HG03521 (cell line): Measurements from ENCODE around the gene GNGT1.
A peak's percentile ranks its signal among the peaks of the same experiment; 100 is the strongest.
"Not testable (repeated sequence)": the region's sequence is repeated elsewhere in the genome, so short reads cannot be mapped to it uniquely, and the experiment has no call there.

ENCODE experiments used
- ATAC-seq: cut with Tn5 transposase; IDR thresholded peaks from one replicate; pipeline ENCODE4 v1.9.1; 2021; ENCODE audit warnings: mild to moderate bottlenecking, moderate library complexity; ENCODE audit not compliant: unreplicated experiment

GNGT1 gene

DNA sequence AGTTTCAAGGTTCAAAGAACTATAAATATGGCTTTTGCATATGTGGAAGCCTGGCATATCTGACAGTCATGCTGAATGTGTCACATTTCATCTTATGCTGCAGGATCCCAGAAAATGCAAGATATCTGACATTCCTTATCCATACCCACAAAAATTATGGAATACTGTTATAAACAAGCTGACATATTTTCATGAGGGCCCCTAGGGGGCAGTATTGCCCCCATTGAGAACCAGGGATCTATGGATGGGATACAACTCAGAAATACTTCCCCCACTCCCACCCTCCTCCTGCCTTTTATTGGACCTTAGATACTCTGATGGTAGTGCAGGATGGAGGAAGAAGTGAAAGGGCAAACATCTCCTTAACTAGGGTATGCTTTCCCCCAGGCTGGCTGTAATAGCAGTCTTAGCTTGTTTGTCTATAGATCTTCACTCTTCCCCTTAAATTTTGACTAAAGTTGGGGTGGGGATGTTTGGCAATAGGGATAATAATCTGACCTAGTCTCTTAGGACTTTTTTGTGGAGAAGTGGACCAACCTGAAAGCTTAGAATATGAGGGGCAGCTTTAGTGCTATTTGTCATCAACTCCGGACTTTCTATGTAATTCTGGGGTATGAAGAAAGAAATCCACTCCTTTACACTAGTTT lies 3.5 kb upstream of the GNGT1 start:
- ATAC-seq = no peak

- ATAC-seq = no peak
These were observed 4.0 kb downstream of the GNGT1 start for GRCh38 chr7:93910076-93910994.

GRCh38 chr7:93911242-93911641 lies 4.9 kb downstream of the GNGT1 start:
- ATAC-seq = not testable (repeated sequence)

DNA sequence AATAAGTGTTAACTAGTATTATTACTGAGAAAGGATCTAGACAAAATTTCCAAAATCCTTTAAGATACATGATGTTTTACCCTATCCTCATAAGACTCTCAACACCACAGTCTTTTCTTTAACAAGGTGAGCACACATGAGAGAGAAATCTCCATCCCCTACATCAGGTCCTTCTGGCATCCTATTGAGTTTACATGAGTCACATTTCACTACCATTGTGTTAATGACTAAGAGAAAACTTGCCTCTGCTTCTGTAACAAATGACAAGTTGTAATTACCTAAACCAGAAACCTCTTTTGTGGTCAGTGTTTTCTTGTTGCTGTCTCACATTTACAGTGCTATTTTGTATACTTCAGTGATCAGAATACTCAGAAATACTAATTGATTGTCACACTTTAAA lies 5.3 kb downstream of the GNGT1 start:
- ATAC-seq = not testable (repeated sequence)

DNA sequence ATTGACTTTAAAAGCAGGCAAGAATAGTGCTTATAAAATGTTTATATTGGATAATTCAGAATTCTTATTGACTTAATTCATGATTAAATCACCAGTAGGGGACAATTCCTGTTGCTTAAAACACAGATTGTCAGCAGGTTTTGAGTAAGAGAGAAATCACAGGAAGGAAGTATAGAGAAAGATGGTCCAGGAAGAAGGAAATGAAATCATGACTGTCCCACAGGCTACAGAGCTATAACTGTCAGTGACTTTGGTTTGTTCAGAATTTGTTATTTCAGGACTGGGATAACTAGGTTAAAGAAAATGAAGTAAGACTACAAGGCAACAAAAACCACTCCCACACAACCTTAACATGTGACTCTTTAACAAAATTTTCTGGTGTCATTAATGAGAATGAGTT lies 6.8 kb downstream of the GNGT1 start:
- no peak for ATAC-seq

GRCh38 chr7:93914581-93915066 lies 8.3 kb downstream of the GNGT1 start:
- ATAC-seq = no peak

DNA sequence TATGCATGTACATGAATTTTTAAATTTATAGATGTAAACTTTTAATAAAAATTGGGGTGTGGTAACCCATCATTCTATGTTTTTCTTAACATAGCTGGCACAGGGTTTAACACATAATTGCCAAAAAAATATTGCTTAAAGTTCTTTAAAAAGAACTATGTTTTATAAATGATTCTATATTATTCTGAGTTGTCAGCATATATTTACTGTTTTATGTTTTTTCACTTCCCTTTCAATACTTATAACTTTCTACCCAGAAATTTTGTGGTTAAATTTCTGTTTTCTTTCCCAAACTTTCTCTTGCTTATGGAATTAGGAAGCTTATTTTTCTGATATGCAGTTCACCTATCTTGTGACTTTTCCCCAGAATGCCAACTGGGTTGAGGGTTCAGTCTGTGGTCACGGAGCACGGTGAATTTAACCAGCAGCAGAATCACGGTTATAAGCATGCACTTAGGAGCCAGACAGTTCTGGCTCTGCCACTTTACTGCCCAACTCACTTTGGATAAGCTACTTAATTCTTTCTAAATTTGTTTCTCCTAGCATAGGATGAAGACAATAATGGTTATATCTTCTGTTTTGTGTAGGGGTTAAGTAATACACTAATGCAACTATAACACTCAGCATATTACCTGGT lies 9.0 kb downstream of the GNGT1 start:
- ATAC-seq = not testable (repeated sequence)

DNA sequence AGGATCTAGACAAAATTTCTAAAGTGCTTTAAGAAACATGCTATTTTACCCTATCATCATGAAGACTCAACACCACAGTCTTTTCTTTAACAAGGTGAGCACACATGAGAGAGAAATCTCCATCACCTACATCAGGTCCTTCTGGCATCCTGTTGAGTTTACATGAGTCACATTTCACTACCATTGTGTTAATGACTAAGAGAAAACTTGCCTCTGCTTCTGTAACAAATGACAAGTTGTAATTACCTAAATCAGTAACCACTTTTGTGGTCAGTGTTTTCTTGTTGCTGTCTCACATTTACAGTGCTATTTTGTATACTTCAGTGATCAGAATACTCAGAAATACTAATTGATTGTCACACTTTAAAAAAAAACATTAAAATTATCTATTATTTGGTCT lies 9.5 kb downstream of the GNGT1 start:
- not testable (repeated sequence) for ATAC-seq

DNA sequence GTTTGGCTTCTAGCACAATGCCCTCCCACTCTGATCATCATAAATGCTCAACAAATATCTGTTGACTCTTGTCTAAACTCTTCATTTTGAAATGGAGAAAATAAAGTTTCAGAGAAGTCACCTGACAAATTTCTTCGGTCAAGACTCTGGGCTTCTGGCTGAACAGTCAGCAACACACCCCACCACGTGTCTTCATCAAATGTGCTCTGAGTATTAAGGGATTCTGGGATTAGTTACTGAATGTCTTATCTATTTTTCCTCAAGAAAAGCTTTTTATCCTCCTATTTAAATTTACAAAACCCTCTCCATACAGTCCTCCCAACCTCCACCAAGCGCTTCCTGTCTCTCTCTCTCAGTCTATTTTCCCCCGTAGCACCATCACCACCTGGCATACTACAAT lies 9.9 kb downstream of the GNGT1 start:
- not testable (repeated sequence) for ATAC-seq

GRCh38 chr7:93920496-93921182 lies 14.3 kb downstream of the GNGT1 start:
- no peak for ATAC-seq

GRCh38 chr7:93921186-93921585 lies 14.8 kb downstream of the GNGT1 start:
- ATAC-seq = no peak

DNA sequence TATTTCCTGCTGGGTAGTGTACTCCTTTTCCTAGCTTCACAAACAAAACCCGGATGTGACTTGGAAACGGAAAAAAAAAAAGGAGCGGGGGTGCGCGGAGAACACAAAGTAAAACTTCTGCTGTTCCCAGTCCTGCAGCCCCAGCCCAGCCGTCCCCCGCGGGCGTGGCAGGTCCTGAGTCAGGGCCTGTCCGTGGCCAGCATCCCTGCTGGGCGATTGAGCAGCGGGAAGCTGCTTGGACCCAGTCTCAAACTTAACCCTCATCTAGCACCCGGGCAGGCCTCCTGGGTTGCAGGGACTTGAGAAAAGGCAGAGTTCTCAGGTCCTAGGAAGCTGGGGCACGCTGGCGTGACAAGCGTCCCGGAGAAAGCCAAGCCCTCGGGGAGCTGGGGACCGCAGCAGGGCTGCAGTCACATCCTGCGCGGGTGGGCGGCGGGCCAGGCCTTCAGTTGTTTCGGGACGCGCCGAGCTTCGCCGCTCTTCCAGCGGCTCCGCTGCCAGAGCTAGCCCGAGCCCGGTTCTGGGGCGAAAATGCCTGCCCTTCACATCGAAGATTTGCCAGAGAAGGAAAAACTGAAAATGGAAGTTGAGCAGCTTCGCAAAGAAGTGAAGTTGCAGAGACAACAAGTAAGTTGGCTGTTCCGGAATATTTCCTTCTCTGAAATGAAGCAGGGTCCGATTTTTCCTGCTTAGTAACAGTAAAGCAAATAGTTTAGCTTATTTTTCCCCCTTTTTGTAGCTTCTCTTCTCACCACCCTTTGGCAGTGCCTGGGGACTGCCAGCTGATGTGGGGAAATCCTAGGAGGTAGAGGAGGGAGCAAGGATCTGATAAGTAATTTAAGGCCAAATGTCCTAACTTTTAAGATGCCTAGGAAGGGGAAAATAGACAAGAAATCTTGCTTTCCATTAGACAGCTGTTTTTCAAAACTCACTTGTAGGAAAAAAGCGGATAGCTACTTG lies 15.5 kb downstream of the GNGT1 start, which contains the start of gene GNG11:
GNG11 (plus strand) TSS at position 129 of the 960 bp plus-strand sequence; CDS start at position 532, 403 bp downstream.
- peak; percentile 87 for ATAC-seq

DNA sequence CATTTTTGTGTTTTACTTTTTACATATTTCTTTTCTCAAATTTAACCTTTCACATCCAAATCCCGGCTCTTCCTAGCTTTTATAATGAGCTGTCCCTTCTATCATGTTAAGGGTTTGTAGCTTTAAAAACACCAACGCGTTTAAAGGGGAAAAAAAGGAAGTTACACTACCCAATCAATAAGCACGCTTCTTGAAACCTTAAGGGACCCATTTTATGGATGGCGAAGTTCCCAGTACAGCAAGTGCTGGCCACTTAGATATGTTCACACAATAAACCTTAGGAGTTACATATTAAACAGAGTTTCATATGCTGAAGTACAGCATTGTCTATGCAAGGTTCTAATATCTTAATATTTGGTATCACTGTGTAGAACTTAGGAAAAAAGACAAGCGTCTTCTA lies 16.9 kb downstream of the GNGT1 start:
- no peak for ATAC-seq

DNA sequence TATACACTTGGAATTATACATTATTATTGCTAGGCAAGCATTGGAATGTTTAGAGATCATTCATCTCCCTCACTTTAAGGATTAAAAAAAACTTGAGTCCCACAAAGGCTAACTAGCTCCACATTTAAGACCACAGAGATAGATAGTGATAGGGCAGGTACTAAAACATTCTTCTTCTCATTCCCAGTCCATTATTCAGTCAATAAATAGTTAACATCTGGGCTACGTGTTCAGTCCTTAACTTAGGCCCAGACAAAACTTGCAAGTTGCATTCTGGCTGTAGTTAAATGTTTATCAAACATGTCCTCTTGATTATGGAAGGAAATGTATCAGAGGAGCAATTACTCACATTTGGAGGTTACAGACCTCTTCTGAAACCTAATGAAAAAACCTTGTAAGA lies 17.6 kb downstream of the GNGT1 start:
- no peak for ATAC-seq

- no peak for ATAC-seq
These were observed 20.4 kb downstream of the GNGT1 start for GRCh38 chr7:93926800-93927199.

- no peak for ATAC-seq
These were observed 21.2 kb downstream of the GNGT1 start for GRCh38 chr7:93927585-93927984.

GRCh38 chr7:93931655-93932054 lies 25.3 kb downstream of the GNGT1 start:
- no peak for ATAC-seq

DNA sequence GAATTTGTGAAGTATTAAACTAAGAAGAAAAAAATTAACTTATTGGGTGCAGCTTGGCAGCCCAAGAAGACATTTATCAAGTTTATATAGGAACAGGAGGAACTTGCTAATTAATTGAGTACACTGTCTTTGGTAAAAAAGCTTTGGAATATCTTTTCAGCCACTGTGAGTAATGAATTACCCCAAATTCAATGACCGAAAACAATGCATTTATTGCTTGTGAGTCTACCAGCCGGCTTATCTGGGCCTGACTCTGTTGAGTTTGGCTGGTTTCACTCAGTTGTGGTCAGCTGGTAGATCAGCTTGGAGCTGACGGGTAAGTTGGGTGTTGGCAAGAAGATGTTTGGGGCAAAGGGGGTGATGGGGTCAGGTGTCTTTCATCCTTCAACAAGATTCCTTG lies 26.8 kb downstream of the GNGT1 start:
- no peak for ATAC-seq

GRCh38 chr7:93935102-93935501 lies 28.7 kb downstream of the GNGT1 start:
- no peak for ATAC-seq

DNA sequence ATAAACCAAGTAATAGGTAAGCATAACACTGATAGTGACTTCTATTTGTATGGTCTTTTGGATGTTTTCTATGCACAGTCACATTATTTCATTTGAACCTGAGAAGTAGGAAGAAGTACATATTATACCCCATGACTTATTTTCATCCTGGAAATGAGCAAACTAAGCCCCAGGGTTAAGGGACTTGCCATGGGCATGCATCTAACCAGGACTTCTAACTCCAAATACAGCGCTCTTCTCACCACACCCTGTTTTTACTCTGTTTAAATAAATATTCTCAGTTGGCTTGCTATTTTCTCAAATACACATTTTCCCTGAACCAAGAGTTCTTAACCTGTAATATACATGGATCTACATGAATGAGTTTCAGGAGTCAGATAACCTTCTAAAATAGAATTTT lies 31.5 kb downstream of the GNGT1 start:
- no peak for ATAC-seq
